Right ventricle myocardium inferior (tissue), 1 donor: ENCODE measurements around the gene GARNL3. TPM values are rescaled to one million over a fixed set of nuclear protein-coding genes. Genes with fewer than 3 reads are reported as not detected.
A peak's percentile ranks its signal among the peaks of the same experiment; 100 is the strongest.

Experiments used
- ATAC-seq: fragments of 200-7000 bp; cut with Tn5 transposase; one replicate; pipeline ENCODE4 v1.9.1; 2020; ENCODE audit warnings: mild to moderate bottlenecking, moderate library complexity
- DNase-seq: peaks from one replicate; pipeline ENCODE4 v3.0.0; 2021; ENCODE audit errors: missing footprints
- intact Hi-C: fragments of 100-400 bp; cut with DNase I; formaldehyde crosslinking; loops from one replicate; pipeline ENCODE4 v1.11.0; 2022
- total RNA-seq: library from RNA; stranded (reverse); fragmentation: NEBNext Ultra II Directional; extraction: Animal tissue kit (Norgen Biotek cat#: 25700); gene quantifications from one replicate; pipeline ENCODE4 v1.2.1, GENCODE V29; 2021
- donor health status: DM: no; HTN: yes; CAD: no; lungs with severe emphysema.

Gene GARNL3
- total RNA-seq, 1 donor from 2014 or later = 13.1 TPM

- intact Hi-C loops = no loop called here
- DNase-seq (no peak), ATAC-seq (no peak)
Measured at GRCh38 chr9:127390248-127390545, 125.6 kb downstream of the GARNL3 start.

GRCh38 chr9:127390563-127390962, 126.0 kb downstream of the GARNL3 start:
- intact Hi-C loops = no loop called here
- DNase-seq (no peak), ATAC-seq (no peak)

GRCh38 chr9:127392166-127392565, 127.6 kb downstream of the GARNL3 start:
- no peak for ATAC-seq
- DNase-seq = no peak
- intact Hi-C loops = no loop called here

GRCh38 chr9:127392976-127393375, 128.4 kb downstream of the GARNL3 start:
- intact Hi-C loops = no loop called here

GRCh38 chr9:127393645-127394044, 129.1 kb downstream of the GARNL3 start:
- ATAC-seq (no peak), DNase-seq (no peak)
- intact Hi-C loops = no loop called here

More at GRCh38 chr9:127392976-127393375, 128.4 kb downstream of the GARNL3 start:
- DNase-seq (no peak), ATAC-seq (no peak)

GRCh38 chr9:127395497-127396252, 131.1 kb downstream of the GARNL3 start:
- intact Hi-C loops = loop anchor here (2.0 to 5.0 kb wide), 3 partner anchors 59 to 173 kb away; no protein-coding TSS in a partner anchor
- DNase-seq (no peak), ATAC-seq (no peak)

- ATAC-seq = no peak
- intact Hi-C loops = loop anchor here (2.0 to 5.0 kb wide), 3 partner anchors 60 to 174 kb away; no protein-coding TSS in a partner anchor
- no peak for DNase-seq
Measured at GRCh38 chr9:127396253-127396807, 131.8 kb downstream of the GARNL3 start.

- peak; percentile 99 for ATAC-seq
- DNase-seq = peak; percentile 98
- intact Hi-C loops = loop anchor here (2.0 to 5.0 kb wide), 3 partner anchors 60 to 175 kb away; no protein-coding TSS in a partner anchor
Measured at GRCh38 chr9:127396808-127397645, 132.5 kb downstream of the GARNL3 start, which contains the start of gene SLC2A8. TSS of gene SLC2A8 (plus strand) at chr9:127397169. CDS start at chr9:127397231, 62 bp downstream.

GRCh38 chr9:127397646-127398274, 133.2 kb downstream of the GARNL3 start:
- ATAC-seq (no peak), DNase-seq (no peak)
- intact Hi-C loops = loop anchor here (2.0 to 5.0 kb wide), 3 partner anchors 61 to 175 kb away; no protein-coding TSS in a partner anchor

GRCh38 chr9:127398275-127398647, 133.7 kb downstream of the GARNL3 start:
- DNase-seq (no peak), ATAC-seq (no peak)
- intact Hi-C loops = loop anchor here (5.0 kb wide), 2 partner anchors 81 to 176 kb away; no protein-coding TSS in a partner anchor

GRCh38 chr9:127398715-127399400, 134.3 kb downstream of the GARNL3 start:
- DNase-seq = no peak
- intact Hi-C loops = loop anchor here (5.0 kb wide), 2 partner anchors 82 to 177 kb away; no protein-coding TSS in a partner anchor
- no peak for ATAC-seq

- intact Hi-C loops = loop anchor here (5.0 kb wide), 2 partner anchors 83 to 178 kb away; no protein-coding TSS in a partner anchor
- ATAC-seq = no peak
Measured at GRCh38 chr9:127399736-127400269, 135.2 kb downstream of the GARNL3 start.

GRCh38 chr9:127402401-127403090, 138.0 kb downstream of the GARNL3 start:
- ATAC-seq (no peak), DNase-seq (no peak)
- intact Hi-C loops = no loop called here

More at GRCh38 chr9:127399736-127400269, 135.2 kb downstream of the GARNL3 start:
- DNase-seq = no peak

- DNase-seq (no peak), ATAC-seq (no peak)
- intact Hi-C loops = no loop called here
Measured at GRCh38 chr9:127403507-127404192, 139.1 kb downstream of the GARNL3 start.

- intact Hi-C loops = no loop called here
- ATAC-seq (no peak), DNase-seq (no peak)
Measured at GRCh38 chr9:127404631-127405030, 140.1 kb downstream of the GARNL3 start.

GRCh38 chr9:127405344-127406125, 141.0 kb downstream of the GARNL3 start:
- ATAC-seq (no peak), DNase-seq (no peak)

More at GRCh38 chr9:127405344-127406125, 141.0 kb downstream of the GARNL3 start:
- intact Hi-C loops = no loop called here
